Adrenal gland (tissue), 12 donors: Measurements from ENCODE around the gene SLC28A1. TPM values are rescaled to one million over a fixed set of nuclear protein-coding genes. Genes with fewer than 3 reads are reported as not detected.

ENCODE experiments used
- DNase-seq, 7 donors: peaks; one replicate each; pipeline ENCODE4 v3.0.0-alpha.2; 2019 to 2020
- H3K27ac ChIP-seq, 5 donors: fragments of 200-600 bp; sonication (generic) in 4 of 5; 1 replicate in 3 of 5; 2 replicates in 2 of 5; pipeline versions ENCODE4 v1.5.1 to v1.8.0; 2016 to 2020; ENCODE audit warnings: mild to moderate bottlenecking in 1 of 5
- H3K27me3 ChIP-seq: fragments of 200-600 bp; 2 replicates; pipeline ENCODE4 v1.8.0; 2021
- H3K36me3 ChIP-seq, 2 donors: fragments of 200-600 bp; replicated peaks in 1 of 2; 1 replicate in 1 of 2; 2 replicates in 1 of 2; pipeline versions ENCODE4 v1.5.1 to v1.8.0; 2018 to 2022
- H3K4me1 ChIP-seq, 2 donors: fragments of 200-600 bp; replicated peaks in 1 of 2; 1 replicate in 1 of 2; 2 replicates in 1 of 2; pipeline versions ENCODE4 v1.5.1 to v1.8.0; 2018 to 2021
- H3K4me3 ChIP-seq, 4 donors: fragments of 200-600 bp; sonication (generic) in 3 of 4; one replicate each; pipeline ENCODE4 v1.5.1; 2016 to 2018
- H3K9me3 ChIP-seq, 3 donors: fragments of 200-600 bp; sonication (generic) in 1 of 3; replicated peaks in 1 of 3; 1 replicate in 2 of 3; 2 replicates in 1 of 3; pipeline versions ENCODE4 v1.5.1 to v1.8.0; 2016 to 2021
- POLR2A ChIP-seq, 2 donors: fragments of 450-650 bp; IDR thresholded peaks; one replicate each; pipeline ENCODE4 v1.6.1; 2017; ENCODE audit warnings: antibody characterized with exemption in 2 of 2, mild to moderate bottlenecking in 2 of 2, moderate library complexity in 1 of 2
- WGBS, 4 donors: extraction: QIAGEN DNeasy Blood & Tissue Kit in 2 of 4; methylation state at CpG; one replicate each; pipeline versions ENCODE4 v1.1.5 to v1.1.7; 2013 to 2017; 5-methylcytosine and 5-hydroxymethylcytosine counted together
- intact Hi-C, 2 donors: fragments of 100-400 bp; cut with DNase I; formaldehyde crosslinking; loops; one replicate each; pipeline versions ENCODE4 v1.14.1 to v1.15.0; 2022 to 2023
- polyA plus RNA-seq, 3 donors: library from polyadenylated mRNA; stranded (reverse); fragments of 200-250 nt in 2 of 3; fragments of 350-450 nt in 1 of 3; fragmentation: Illumina TruSeq in 1 of 3; extraction: RNeasy Lipid Tissue Mini Kit (QIAGEN cat#74804) in 1 of 3; gene quantifications; one replicate each; pipeline ENCODE4 v1.2.3, GENCODE V29; 2013 to 2014
- total RNA-seq, 9 donors: library from RNA; depleted of rRNA in 4 of 9; stranded (reverse); fragments of >200 nt in 4 of 9; fragments of 120-200 nt in 1 of 9; fragmentation: NEBNext Ultra II Directional in 1 of 9; extraction: Animal tissue kit (Norgen Biotek cat#: 25700) in 1 of 9; gene quantifications; one replicate each; pipeline versions ENCODE4 v1.1.0 to v1.2.4, GENCODE V29; 2013 to 2023
- TF ChIP-seq, protein P1 (sequence below), 6 experiments: fragments of 450-650 bp in 4 of 6; fragments of 200-600 bp in 2 of 6; sonication (generic) in 1 of 6; IDR thresholded peaks; 1 replicate in 5 of 6; 2 replicates in 1 of 6; pipeline versions ENCODE4 v1.5.1 to v1.8.0; 2016 to 2021; ENCODE audit warnings: antibody characterized with exemption in 6 of 6, mild to moderate bottlenecking in 2 of 6, moderate library complexity in 1 of 6
- donor health status: healthy with polysubstance abuse.
- donor health status: Bipolar disorder and iron deficiency.
- donor health status: DM: yes; HTN: yes; CAD: no.
- donor health status: DM: no; HTN: no; CAD: no.
- donor health status: DM: no; HTN: no; CAD: no.
- donor health status: DM: yes; HTN: yes; CAD: no.

The SLC28A1 gene
- total and polyA plus RNA-seq, 12 donors: 0.03 to 0.19 (median 0.11) TPM; not detected in 4

DNA sequence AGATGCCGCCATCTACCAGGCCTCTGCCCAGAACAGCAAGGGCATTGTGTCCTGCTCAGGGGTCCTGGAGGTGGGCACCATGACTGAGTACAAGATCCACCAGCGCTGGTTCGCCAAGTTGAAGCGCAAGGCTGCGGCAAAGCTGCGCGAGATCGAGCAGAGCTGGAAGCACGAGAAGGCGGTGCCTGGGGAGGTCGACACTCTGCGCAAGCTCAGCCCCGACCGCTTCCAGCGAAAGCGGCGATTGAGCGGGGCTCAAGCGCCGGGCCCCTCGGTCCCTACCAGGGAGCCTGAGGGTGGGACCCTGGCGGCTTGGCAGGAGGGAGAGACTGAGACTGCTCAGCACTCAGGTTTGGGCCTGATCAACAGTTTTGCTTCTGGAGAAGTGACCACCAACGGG is 44.7 kb upstream of the SLC28A1 start:
- Histone ChIP-seq H3K4me1 (peaks cover 10 to 16% of the 10 kb centered on the region in 2 donors), H3K27me3 (no peaks in the 10 kb centered on the region), H3K9me3 (no peaks in the 10 kb centered on the region), H3K4me3 (no peak overlapping the region), H3K27ac (peak overlapping the region in 2 of 5 donors; percentile 73 to 88), H3K36me3 (peaks cover 0 to 7% of the 10 kb centered on the region in 2 donors)
- intact Hi-C loops: no loop called here
- 97 to 99% (median 98%) methylated on average over 23 of the region's 23 CpGs for WGBS, 4 donors
- TF ChIP-seq, protein P1, sequence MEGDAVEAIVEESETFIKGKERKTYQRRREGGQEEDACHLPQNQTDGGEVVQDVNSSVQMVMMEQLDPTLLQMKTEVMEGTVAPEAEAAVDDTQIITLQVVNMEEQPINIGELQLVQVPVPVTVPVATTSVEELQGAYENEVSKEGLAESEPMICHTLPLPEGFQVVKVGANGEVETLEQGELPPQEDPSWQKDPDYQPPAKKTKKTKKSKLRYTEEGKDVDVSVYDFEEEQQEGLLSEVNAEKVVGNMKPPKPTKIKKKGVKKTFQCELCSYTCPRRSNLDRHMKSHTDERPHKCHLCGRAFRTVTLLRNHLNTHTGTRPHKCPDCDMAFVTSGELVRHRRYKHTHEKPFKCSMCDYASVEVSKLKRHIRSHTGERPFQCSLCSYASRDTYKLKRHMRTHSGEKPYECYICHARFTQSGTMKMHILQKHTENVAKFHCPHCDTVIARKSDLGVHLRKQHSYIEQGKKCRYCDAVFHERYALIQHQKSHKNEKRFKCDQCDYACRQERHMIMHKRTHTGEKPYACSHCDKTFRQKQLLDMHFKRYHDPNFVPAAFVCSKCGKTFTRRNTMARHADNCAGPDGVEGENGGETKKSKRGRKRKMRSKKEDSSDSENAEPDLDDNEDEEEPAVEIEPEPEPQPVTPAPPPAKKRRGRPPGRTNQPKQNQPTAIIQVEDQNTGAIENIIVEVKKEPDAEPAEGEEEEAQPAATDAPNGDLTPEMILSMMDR (IDR thresholded peaks at IDR 0.05): no peak
- TF ChIP-seq POLR2A (IDR thresholded peaks at IDR 0.05): no peak
- DNase-seq: peak in 2 of 7 donors; percentile 20 to 49

DNA sequence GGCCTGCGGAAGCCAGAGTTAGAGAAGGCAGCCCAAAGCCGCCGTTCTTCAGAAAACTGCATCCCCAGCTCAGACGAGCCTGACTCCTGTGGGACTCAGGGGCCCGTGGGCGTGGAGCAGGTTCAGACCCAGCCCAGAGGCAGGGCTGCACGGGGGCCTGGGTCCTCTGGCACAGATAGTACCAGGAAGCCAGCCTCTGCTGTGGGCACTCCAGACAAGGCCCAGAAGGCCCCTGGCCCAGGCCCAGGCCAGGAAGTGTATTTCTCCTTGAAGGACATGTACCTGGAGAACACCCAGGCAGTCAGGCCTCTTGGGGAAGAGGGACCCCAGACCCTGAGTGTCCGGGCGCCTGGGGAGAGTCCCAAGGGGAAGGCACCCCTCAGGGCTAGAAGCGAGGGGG is 44.2 kb upstream of the SLC28A1 start:
- TF ChIP-seq, protein P1 (IDR thresholded peaks at IDR 0.05): no peak
- TF ChIP-seq POLR2A (IDR thresholded peaks at IDR 0.05): no peak
- peak in 2 of 7 donors; percentile 28 to 55 for DNase-seq
- Histone ChIP-seq H3K27me3 (no peaks in the 10 kb centered on the region), H3K4me1 (peaks cover 10 to 16% of the 10 kb centered on the region in 2 donors), H3K36me3 (peaks cover 0 to 7% of the 10 kb centered on the region in 2 donors), H3K4me3 (no peak overlapping the region), H3K27ac (peak overlapping the region in 4 of 5 donors; percentile 9 to 88 (median 79)), H3K9me3 (no peaks in the 10 kb centered on the region)
- WGBS, 4 donors: 78 to 89% (median 86%) methylated on average over 7 to 10 of the region's 10 CpGs
- intact Hi-C loops: no loop called here

DNA sequence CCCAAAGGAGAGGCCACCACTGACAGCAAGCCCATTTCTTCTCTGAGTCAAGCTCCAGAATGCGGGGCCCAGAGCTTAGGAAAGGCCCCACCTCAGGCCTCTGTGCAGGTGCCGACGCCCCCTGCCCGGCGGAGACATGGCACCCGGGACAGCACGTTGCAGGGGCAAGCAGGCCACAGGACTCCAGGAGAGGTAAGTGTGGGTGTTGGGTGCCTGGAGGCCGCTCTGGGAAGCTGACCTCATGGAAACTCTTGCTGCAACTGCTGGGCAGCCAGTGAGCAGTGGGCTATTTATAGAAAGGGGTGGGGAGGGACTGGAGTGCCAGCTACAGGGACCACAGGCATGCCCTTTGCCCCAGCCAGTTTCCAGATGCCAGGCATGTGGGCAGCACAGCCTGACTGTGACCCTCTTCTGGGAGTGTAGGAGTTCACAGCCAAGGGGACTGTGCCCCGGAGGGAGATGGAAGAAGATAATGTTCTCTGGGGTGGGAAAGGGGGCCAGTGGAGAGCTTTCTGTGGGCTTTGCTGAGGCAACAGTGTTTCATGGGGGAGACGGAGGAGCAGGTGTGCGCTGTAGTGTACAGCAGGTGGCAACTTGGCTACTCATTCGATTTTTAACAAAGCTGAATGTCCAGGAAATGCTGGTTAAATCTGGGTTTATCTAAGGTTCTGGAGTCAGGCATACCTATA is 43.6 kb upstream of the SLC28A1 start:
- Histone ChIP-seq H3K4me3 (no peak overlapping the region), H3K27ac (peak overlapping the region in 4 of 5 donors; percentile 30 to 88 (median 79)), H3K4me1 (peaks cover 10 to 16% of the 10 kb centered on the region in 2 donors), H3K27me3 (no peaks in the 10 kb centered on the region), H3K9me3 (no peaks in the 10 kb centered on the region), H3K36me3 (peaks cover 0 to 7% of the 10 kb centered on the region in 2 donors)
- 56 to 65% (median 62%) methylated on average over 7 to 12 of the region's 12 CpGs for WGBS, 4 donors
- intact Hi-C loops: no loop called here
- TF ChIP-seq, protein P1 (IDR thresholded peaks at IDR 0.05): peak in 1 of 6 experiments; percentile 4
- TF ChIP-seq POLR2A (IDR thresholded peaks at IDR 0.05): peak in 1 of 2 donors; percentile 36
- peak; percentile 87 to 96 (median 94) for DNase-seq

DNA sequence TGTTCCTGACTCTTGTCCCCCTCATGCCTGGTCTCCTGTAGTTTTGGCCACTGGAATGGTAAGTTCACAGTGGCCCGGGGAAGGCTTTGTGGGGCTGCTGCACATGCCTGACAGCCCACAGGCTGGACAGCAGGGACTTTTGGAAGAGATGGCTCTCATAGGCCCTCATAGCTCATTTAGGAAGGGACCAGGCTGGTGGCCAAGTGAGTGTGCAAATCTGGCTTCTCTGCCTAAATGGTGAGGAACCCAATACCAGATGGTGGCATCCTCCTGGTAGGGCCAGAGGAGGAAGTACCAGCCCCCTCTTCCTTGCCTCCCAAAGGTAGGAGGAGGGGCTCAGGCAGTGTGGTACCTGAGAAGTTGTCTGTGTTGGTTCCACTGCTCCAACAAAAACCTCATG is 41.7 kb upstream of the SLC28A1 start:
- no peak overlapping the region for H3K27ac ChIP-seq
- H3K27me3 ChIP-seq: no peaks in the 10 kb centered on the region
- H3K36me3 ChIP-seq: peaks cover 0 to 7% of the 10 kb centered on the region in 2 donors
- intact Hi-C loops: no loop called here
- peaks cover 0 to 4% (median 0%) of the 10 kb centered on the region in 3 donors for H3K9me3 ChIP-seq
- DNase-seq: peak in 1 of 7 donors; percentile 17
- peaks cover 10 to 16% of the 10 kb centered on the region in 2 donors for H3K4me1 ChIP-seq
- no peak overlapping the region for H3K4me3 ChIP-seq
- TF ChIP-seq POLR2A (IDR thresholded peaks at IDR 0.05): no peak
- TF ChIP-seq, protein P1 (IDR thresholded peaks at IDR 0.05): no peak
- 92 to 100% (median 97%) methylated on average over 1 of the region's 1 CpG for WGBS, 4 donors
